COR-L47 (cell line): ENCODE data around the gene TMEM45B.
"Not testable (repeated sequence)": the region's sequence is repeated elsewhere in the genome, so short reads cannot be mapped to it uniquely, and the experiment has no call there.

ENCODE experiments used
- DNase-seq: peaks from one replicate; lab custom pipeline; 2025; lab: John Stamatoyannopoulos, UW

The TMEM45B gene

DNA sequence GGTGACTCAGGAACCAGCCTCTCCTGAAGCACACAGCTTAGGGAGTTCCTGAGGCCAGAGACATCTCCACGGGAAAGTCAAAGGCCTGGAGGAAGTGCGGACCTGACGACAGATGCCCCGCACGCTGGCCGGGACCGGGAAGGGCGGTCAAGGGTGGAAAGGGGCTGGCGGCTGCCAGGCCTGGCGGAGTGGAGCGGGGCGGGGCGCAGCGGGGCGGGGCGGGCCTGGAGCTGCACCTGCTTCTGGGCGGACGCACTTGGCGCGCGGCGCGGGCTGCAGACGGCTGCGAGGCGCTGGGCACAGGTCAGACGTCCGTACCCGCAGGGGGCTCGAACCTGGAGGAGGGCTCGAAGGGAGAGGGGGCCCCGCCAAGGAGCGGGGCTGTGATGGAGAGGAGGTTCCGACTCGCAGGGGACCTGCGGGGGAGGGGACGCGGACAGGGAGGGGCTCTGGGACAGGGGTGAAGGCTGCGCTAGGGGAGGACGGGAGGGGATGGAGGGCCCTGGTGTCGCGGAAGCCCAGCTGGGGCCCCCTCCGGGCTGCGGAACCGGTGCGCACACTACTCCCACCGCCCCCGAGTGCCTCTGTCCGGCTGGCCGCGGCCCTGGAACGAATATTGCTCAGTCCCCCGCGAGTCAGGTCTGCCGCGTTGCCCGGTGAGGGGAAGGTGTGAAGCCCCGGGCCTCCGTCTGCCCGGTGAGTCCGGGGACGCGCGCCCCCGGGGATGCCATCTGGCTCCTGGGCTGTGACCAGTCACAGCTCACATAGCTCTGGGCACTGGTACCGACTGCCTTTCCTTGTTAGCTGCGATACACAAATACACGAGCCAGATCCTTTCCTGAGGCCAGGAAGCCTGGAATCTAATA lies at the start of gene TMEM45B:
Gene TMEM45B (plus strand): TSS at position 253 of the 866 bp plus-strand sequence. CDS start 36,635 bp downstream, outside the sequence.
- peak; percentile 55 for DNase-seq

DNA sequence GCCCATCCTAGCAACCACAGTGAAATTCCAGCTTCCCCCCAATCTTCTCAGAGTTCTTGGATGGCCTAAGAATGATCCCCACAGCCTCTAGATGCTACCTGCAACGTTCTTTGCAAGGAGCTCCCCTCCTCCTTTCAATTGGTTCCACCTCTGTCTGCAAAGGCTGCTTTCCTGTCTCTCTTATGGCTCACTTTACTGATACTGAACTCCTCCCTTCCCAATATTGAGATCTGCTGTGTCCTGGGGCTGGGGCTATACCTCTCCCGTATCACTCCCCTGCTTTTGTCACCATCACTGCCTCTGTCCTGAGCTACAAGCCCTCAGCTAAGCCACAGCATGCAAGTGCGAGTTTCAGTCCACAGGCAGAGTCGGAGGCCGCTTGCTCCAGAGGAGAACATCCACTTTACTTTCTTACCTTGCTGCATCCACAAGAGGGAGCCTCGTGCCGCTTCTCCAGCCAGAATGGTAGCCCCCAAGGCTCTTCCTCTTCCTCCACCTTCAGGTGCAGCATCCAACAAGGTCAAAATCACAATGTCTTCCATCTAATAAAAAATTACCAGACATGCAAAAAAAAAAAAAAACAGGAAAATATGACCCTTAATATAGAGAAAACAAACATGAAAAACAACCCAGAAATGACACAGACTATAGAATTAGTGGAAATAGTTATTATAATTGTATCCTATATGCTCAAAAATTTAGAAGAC lies 48.6 kb upstream of the TMEM45B start:
- no peak for DNase-seq

DNA sequence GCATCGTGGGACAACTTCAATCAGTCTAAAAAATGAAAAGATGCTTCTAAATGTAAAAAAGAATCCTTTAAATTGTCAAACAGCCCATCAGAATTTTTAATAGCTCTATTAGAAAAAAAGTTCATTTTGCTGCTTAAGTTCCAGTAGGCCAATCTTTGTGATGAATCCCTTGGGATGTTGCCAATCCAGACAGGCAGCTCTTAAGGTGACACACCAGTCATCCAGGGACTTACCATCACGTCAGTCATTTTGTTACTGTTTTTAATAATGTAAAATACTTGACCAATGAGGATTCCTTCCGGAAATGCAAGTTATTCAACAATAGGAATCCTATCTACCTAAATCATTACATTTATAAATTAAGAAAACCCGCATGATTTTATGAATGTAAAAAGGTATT lies 47.8 kb upstream of the TMEM45B start:
- no peak for DNase-seq

DNA sequence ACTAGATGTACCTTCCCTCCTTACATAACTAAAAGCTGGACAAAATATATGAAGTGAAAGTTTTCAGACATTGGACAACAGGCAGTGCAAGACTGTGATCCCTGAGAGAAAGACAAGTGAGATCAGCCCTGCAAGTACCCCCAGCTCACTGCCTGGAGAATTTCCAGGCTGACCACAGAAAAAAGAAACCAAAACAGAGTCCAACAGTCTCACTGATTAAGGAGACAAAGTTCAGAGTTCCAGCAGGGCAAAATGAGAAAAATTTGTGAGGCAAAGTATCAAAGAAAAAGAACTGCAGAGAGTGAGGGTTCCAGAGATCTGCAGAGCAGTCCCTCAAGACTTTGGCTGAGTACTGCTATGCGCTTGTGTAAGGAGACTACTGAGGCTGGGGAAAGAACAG lies 47.3 kb upstream of the TMEM45B start:
- no peak for DNase-seq

DNA sequence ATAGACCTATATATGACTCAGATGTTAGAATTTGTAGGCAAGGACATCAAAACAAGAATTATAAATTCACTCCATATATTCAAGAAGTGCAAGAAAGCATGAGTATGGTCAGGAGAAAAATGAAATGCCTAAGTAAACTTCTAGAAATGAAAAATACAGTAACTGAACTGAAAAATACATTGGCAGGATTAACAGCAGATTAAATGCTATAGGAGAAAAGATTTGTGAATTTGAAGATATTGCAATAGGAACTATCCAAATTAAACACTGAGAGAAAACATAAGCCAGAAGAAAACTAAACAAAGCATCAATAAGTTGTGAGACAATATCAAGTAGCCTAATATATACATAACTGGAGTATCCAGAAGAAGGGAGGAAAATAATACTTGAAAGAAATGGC lies 46.6 kb upstream of the TMEM45B start:
- DNase-seq = no peak

DNA sequence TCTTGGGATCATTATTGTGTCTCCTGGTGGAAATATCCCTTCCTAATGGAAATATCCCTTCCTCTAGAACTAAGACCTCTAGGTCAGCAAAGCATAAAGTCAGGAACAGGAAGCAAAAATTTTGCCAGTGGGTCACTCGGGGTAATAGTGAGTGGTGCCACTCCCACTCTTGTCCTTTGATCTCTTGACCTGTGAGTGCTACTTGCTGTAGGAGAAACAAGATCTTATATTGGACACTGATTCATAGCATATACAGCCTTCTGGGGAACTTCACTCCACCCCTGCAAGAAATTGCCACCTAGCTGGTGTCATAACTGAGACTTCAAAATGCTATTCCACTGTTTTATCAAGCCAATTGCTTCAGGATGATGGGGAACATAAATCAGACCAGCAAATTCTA lies 44.7 kb upstream of the TMEM45B start:
- DNase-seq = no peak

DNA sequence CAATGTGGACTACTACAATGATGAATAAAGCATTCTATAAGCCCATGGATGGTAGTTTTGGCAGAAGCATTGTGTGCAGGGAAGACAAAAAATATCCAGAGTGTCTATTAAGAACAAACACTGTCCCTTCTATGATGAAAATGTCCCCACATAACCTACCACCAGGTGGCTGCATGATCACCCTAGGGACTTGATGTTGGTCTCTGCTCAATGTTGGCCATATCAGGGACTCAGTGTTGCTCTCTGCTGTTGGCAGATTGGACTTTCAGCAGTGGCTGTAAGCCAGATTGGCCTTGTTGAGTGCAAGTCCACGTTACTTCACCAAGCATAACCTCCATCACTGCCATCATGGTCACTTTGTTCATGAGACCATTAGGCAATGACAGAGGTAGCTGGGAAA lies 44.2 kb upstream of the TMEM45B start:
- DNase-seq = not testable (repeated sequence)

DNA sequence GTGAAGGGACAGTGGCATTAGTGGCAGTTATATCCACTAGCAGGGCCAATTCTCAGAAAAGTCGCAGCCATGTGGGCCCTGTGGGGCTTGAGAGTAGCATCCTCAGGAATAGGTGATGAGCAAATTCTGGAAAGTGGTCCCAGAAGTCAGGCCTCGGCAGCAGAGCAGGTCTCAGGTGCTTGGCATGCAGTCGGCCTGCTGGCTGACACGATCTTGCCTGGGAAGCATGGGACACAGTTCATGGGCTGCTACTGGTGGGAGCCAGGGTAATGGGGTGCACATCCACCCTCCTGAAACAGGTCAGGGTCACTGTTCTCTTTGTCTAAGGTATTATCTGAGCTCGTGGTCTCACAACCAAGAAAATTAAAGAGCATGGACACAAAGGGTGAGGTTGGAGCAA lies 36.8 kb upstream of the TMEM45B start:
- DNase-seq = no peak

DNA sequence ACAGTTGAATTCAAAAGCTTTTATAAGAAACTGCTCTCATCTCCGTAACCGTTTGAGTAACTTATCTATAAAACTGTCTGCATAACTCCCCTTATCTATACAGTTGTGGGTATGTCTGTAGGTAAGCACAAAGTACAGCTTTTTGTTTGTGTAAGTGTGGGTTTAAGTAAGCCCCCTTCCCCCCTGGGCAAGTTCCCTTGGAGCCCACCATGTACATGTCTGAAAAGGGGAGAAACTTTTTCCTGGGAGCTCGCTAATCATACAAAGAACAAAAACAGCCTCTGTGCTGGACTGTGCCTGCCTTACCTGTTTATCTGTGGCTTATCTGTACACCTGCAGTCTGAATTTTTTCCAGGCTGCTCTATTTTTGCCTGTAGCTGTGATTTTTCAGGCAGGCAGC lies 36.3 kb upstream of the TMEM45B start:
- DNase-seq = no peak

DNA sequence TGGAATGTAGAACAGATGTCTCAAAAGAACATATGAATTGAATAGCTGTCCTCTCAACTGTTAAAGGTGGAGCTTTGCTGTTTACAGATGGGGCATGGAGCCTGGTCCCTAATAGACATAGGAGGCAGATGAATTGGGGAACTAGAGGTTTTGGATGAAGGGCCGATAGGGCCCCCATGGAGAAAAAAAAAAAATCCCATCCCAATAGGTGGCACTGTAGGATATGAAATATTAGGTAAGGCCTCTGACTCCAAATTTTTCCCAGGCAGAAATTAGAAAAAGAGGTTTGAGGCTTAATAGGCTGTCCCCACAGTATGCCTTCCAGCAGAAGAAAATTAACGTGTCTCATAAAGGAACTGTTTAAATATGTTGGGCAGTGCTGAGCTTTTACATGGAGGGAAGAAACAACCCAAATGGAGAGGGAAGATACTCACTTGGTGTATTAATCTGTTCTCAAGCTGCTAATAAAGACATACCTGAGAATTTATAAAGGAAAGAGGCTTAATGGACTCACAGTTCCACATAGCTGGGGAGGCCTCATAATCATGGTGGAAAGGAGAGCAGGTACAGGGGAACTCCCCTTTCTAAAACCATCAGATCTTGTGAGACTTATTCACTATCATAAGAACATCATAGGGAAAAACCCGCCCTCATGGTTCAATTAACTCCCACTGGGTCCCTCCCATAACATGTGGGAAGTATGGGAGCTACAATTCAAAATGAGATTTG lies 30.1 kb upstream of the TMEM45B start:
- peak; percentile 37 for DNase-seq

DNA sequence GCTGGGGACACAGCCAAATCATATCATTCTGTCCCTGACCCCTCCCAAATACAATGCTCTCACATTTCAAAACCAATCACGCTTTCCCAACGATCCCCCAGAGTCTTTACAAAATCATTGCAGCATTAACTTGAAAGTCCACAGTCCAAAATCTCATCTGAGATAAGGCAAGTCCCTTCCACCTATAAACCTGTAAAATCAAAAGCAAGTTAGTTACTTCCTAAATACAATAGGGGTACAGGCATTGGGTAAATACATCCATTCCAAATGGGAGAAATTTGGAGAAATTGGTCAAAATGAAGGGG lies 29.6 kb upstream of the TMEM45B start:
- not testable (repeated sequence) for DNase-seq

DNA sequence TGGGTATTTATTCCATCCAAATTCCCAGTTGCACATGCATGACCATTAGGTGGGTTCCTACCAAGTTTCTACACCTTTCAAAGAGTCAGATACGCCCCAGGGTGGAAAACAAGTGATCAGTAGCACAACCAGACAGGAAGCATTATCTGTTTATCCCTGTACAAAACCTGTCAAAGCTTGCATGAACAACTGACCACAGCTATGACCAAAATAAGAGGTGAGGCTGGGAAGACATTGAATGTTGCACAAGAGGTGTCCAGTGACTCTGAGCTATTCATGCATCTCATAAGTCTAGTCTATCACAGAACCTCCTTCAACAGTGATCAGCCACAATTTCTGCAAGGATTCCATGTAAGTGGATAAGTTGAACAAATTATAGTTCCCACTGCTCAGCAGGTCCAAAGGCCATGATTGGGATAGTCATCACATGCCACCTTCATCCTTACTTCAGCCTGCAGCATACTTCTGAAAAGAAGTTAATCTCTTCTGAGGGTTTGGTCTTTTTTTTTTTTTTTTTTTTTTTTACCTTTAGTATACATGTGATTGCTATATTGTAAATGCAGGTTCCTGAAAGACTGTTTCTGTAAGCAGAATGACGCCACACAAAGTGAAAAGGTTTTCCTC lies 28.0 kb upstream of the TMEM45B start:
- DNase-seq = no peak

DNA sequence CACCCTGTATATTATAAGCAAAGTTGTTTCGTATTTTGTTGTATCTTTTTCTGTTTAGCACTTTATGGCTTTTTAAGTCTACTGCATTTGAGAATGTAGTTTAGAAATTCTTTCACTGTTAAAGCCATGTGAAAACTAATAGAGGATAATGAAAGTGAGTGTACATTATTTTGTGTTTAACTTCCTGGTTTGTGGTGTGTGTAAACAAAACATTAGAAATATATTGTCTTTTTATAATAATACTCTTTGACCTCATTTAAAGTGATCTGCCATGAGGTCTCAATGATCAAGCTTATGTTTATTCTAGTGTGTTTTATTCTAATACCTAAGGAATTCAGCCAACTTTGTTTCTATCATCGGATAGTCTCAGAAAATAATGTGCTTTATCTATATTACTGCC lies 27.4 kb upstream of the TMEM45B start:
- DNase-seq = no peak

DNA sequence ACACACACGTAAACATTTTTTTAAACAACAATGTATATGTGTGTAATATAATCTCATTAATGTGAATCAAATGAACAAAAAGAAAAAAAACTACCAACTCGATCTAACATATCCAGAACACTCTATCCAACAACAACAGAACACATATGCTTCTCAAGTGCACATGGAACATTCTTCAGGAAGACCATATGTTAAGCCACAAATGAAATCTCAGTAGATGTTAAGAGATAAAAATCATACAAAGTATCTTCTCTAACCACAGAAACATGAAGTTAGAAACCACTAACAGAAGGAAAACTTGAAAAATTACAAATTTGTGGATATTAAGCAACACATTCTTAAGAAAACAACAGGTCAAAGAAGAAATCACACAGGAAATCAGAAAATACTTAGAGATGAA lies 25.5 kb upstream of the TMEM45B start:
- DNase-seq = no peak

DNA sequence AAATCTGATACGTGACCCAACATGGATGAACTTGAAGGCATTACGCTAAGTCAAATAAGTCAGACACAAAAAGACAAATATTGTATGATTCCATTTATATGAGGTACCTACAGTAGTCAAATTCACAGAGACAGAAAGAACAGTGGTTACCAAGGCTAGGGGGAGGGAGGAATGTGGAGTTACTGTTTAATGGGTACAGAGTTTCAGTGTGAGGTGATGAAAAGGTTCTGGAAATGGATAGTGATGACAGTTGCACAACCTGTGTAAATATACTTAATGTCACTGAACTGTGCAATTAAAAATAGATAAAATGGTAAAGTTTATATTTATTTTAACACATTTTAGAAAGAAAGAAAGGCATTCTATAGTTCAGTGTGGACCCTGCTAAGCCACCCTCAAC lies 24.1 kb upstream of the TMEM45B start:
- DNase-seq = no peak

DNA sequence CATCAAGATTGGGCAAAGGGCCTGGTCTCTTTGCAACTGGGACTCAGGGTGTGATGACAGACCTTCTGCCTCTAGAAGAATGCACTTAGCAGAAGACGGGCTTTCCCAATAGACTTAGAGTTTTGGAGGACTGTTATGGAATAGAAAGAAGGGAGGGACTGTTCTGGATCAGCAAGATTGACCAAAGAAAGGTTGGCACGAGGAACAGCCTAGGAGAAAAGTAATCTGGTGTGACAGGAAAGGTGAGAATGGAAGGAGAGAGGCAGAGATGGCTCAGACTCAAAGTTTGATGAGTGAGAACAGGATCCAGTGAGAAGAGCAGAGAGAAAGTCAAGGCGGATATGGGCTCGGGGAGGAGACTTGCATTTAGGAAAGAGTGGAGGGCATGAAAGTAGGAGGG lies 23.0 kb upstream of the TMEM45B start:
- DNase-seq = no peak

DNA sequence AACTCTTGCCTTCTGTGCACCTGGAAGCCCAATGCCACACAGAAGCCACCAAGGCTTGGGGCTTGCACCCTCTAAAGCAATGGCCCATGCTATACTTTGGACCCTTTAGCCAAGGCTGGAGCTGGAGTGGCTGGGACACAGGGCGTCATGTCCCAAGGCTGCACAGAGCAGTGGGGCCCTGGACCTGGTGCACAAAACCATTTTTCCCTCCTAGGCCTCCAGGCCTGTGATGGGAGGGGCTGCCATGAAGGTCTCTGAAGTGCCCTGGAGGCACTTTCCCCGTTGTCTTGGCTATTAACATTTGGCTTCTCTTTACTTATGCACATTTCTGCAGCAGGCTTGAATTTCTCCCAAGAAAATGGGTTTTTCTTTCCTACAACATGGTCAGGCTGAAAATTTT lies 20.6 kb upstream of the TMEM45B start:
- DNase-seq = no peak

DNA sequence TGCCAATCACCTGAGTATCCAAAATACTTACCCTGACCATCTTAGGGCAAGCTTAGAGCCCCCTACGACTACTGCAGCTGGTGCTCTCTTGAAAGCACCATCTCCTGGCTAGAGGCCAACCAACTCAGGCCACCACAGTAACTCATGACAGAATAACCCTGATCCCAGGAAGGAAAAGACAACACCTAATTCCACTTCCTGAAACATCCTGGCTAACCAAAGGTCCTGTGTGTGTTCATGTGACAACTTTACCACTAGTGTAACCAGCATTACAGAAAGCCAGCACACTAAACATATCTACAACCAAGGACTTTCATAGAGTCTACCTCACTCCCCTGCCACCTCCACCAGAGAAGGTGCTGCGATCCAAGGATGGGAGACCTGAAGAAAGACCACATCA lies 17.4 kb upstream of the TMEM45B start:
- no peak for DNase-seq

DNA sequence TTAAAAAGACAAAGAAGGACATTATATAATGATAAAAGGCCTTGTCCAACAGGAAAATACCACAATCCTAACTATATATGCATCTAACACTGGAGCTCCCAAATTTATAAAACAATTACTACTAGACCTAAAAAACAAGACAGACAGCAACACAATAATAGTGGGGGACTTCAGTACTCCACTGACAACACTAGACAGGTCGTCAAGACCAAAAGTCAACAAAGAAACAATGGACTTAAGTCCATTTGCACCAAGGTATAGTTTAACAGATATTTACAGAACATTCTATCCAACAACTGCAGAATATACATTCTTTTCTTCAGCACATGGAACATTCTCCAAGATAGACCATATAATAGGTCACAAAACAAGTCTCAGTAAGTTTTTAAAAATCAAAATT lies 15.5 kb upstream of the TMEM45B start:
- not testable (repeated sequence) for DNase-seq

DNA sequence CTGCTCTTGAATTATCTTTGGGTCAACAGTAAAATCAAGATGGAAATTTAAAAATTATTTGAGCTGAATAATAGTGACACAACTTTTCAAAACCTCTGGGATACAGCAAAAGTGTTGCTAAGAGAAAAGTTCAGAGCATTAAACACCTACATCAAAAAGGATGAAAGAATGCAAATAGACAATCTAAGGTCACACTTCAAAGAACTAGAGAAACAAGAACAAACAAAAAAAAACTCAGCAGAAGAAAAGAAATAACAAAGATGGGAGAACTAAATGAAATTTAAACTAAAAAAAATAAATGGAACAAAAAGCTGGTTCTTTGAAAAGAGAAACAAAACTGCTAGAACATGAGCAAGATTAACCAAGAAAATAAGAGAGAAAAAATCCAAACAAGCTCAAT lies 15.0 kb upstream of the TMEM45B start:
- DNase-seq = no peak

DNA sequence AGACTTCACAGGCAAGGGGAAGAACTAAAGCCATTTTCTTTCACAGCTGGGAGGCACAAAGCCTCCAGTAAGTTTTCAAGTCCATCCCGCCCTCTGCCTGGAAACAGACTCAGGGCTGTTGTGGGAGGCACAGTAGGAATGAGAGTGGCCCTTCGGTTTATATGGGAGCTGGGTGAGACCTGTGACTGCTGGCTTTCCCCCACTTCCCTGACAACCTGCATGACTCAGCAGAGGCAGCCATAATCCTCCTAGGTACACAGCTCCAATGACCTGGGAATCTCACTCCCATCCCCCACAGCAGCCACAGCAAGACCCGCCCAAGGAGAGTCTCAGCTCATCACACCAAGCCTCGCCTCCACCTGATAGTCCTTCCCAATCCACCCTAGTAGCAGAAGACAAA lies 12.1 kb upstream of the TMEM45B start:
- DNase-seq = no peak

DNA sequence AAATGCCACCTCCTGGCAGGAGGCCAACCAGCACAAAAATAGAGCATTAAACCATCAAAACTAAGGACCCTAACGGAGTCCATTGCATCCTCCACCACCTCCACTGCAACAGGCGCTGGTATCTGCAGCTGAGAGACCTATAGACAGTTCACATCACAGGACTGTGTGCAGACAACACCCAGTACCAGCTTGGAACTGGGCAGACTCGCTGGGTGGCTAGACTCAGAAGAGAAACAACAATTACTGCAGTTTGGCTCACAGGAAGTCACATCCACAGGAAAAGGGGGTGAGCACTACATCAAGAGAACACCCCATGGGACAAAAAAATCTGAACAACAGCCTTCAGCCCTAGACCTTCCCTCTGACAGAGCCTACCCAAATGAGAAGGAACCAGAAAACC lies 11.6 kb upstream of the TMEM45B start:
- no peak for DNase-seq

DNA sequence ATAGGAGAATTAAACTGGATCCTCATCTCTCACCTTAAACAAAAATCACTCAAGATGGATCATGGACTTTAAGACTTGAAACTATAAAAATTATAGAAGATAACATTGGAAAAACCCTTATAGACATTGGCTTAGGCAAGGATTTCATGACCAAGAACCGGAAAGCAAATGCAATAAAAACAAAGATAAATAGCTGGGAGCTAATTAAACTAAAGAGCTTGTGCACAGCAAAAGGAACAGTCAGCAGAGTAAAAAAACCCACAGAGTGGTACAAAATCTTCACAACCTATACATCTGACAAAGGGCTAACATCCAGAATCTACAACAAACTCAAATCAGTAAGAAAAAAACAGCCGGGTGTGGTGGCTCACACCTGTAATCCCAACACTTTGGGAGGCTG lies 7.4 kb upstream of the TMEM45B start:
- not testable (repeated sequence) for DNase-seq
